HG02623 (cell line): ENCODE data around the gene CBFA2T2.
"Not testable (repeated sequence)": the region's sequence is repeated elsewhere in the genome, so short reads cannot be mapped to it uniquely, and the experiment has no call there.

Source experiments
- ATAC-seq: cut with Tn5 transposase; IDR thresholded peaks from one replicate; pipeline ENCODE4 v1.9.1; 2021; ENCODE audit warnings: moderate library complexity; ENCODE audit not compliant: unreplicated experiment

Gene CBFA2T2

GRCh38 chr20:33501000-33501399 is 11.1 kb downstream of the CBFA2T2 start:
- ATAC-seq: no peak

DNA sequence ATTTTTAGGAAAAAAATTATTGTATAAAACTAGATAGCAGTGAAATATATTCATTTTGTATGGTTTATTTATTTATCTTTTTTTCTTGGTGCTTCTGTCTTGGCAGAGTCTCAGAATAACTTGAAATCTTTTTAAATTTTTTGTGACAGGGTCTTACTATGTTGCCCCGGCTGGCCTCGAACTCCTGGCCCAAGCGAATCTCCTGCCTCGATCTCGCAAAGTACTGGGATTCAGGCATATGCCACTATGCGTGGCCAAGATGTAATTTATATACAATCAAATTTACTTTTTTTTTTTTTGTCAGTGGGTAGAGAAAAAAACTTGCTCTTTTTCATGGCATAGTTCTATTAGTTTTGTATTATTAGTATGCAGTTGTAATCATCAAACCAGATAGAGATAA is 13.7 kb downstream of the CBFA2T2 start:
- no peak for ATAC-seq

DNA sequence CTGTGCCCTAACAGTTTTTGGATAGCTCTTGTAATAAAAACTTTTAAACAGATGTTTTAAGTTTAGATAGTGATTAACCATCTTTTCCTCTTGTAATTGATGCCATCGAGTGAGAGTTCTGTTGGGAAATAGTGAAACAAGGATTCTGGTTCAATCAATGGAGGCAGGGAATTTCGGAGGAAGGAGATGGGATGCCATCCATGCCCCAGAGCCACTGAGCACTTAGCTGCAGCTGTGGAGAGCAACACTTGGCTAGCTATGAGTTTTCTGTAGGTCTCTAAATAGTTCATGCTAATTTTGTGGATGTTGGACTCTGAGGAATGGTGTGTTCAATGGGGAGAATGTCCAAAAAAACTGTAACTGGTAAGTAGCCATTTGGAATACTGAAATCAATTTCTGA is 16.7 kb downstream of the CBFA2T2 start:
- ATAC-seq: no peak

DNA sequence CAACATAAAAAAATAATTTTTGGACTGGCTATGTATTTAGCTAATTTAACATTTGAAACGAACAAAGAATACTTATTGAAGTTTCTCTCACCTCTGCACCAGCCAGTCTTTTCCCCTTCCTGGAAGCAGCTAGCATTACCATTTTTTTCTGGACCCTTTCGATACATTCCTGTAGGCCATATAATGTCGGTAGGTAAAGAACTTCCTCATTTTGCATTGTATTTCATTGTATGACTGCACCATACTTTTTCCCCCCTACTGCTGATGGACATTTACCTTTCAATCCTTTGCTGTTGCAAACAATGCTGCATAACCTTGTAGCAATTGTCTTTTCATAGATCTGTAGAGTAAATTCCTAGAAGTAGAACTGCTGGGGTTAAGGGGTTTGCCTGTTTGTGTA is 17.6 kb downstream of the CBFA2T2 start:
- ATAC-seq: no peak

DNA sequence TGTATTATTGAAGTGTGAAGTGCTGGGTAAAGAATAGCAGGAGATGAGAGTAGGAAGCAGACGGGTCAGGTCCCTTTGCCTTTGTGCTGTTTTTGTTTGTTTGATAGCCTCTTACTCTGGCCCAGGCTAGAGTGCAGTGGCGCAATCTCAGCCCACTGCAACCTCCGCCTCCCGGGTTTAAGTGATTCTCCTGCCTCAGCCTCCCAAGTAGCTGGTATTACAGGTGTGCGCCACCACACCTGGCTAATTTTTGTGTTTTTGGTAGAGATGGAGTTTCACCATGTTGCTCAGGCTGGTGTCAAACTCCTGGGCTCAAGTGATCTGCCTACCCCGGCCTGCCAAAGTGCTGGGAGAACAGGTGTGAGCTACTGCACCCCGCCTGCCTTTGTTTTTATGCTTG is 18.1 kb downstream of the CBFA2T2 start:
- not testable (repeated sequence) for ATAC-seq

DNA sequence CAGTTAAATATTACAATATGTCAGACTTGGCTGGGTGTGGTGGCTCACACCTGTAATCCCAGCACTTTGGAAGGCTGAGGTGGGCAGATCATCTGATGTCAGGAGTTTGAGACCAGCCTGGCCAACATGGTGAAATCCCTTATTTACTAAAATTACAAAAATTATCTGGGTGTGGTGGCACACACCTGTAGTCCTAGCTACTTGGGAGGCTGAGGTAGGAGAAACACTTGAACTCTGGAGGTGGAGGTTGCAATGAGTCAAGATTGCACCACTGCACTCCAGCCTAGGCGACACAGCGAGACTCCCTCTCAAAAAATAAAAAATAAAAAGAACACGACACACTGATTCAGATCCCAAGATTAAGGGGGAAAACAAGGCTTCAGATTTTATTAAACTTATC is 19.2 kb downstream of the CBFA2T2 start:
- not testable (repeated sequence) for ATAC-seq

GRCh38 chr20:33511876-33512275 is 22.0 kb downstream of the CBFA2T2 start:
- ATAC-seq: not testable (repeated sequence)

- ATAC-seq: no peak
Observed at GRCh38 chr20:33515569-33516216, 25.8 kb downstream of the CBFA2T2 start.

DNA sequence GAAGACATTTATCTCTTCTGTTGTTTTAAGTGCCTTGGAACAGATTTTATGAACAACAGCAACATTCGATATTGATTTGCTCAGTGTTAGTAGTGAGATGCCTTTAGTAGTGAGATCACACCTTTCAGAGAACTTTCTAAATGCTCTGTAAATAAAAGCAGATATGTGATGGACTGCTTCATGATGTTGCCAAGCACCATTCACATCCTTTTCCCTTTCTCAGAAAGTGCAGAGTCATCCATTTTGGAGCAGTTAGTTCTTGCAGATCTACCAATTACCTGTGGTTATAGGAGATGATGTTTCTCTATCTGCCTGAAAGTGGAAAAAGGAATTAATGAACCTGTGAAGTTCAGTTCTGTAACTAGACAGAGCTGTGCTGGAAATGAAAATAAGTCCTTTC is 27.0 kb downstream of the CBFA2T2 start:
- ATAC-seq: no peak

DNA sequence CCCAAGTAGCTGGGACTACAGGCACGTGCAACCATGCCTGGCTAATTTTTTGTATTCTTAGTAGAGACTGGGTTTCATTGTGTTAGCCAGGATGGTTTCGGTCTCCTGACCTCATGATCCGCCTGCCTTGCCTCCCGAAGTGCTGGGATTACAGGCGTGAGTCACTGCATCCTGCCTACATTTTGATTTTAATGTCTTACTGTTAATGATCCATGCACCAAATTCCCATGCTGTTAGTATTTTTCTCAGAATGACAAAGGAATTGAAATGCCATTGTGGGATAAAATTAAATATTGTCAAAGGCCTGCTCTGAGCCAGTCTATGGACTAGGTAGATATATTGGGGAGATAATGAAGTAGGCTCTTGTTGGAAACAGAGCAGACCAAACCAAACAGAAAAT is 28.2 kb downstream of the CBFA2T2 start:
- no peak for ATAC-seq

DNA sequence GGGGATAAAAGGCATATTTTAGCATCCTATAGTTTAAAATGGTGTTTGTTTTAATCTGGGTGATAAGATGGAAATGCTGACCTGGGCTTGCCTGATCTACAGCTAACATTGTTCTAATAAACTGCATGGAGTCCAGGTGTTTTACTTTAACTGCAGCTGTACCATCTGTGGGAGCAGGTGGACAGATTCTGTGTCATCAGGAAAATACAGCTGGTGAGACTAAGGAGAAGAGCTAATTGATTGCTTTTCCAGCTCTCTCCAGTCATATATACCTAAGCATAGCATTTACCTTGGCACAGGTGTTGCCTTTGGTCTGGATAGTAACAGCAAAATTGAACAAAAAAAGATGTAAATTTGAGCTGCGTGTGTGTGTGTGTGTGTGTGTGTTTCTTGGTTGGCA is 31.6 kb downstream of the CBFA2T2 start:
- no peak for ATAC-seq

GRCh38 chr20:33522256-33522820 is 32.4 kb downstream of the CBFA2T2 start:
- ATAC-seq: no peak

GRCh38 chr20:33524261-33524660 is 34.4 kb downstream of the CBFA2T2 start:
- no peak for ATAC-seq

DNA sequence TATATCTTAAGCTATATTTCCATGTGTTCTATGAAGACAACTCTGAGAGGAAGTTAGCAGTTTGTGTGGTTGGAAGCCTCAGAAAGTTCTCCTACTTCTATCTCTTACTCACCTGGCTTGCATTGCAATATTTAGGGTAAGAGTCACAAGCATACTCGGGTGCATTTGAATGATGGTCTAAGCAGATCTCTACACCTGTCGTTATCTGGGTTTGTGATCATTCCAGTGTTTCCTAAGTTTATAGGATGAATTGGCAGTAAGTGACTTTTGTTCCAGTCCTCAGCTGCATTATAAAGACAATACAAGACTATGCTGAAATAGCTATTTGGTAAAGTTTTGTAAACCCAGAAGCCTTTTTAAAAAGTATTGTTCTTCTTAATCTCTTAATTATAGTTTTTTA is 36.9 kb downstream of the CBFA2T2 start:
- ATAC-seq: no peak

- ATAC-seq: no peak
Observed at GRCh38 chr20:33531047-33531877, 41.4 kb downstream of the CBFA2T2 start.

- no peak for ATAC-seq
Observed at GRCh38 chr20:33531885-33532284, 42.0 kb downstream of the CBFA2T2 start.

- no peak for ATAC-seq
Observed at GRCh38 chr20:33532753-33533459, 43.0 kb downstream of the CBFA2T2 start.

DNA sequence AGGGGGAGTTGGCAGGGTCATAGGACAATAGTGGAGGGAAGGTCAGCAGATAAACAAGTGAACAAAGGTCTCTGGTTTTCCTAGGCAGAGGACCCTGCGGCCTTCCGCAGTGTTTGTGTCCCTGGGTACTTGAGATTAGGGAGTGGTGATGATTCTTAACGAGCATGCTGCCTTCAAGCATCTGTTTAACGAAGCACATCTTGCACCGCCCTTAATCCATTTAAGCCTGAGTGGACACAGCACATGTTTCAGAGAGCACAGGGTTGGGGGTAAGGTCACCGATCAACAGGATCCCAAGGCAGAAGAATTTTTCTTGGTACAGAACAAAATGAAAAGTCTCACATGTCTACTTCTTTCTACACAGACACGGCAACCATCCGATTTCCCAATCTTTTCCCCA is 45.8 kb downstream of the CBFA2T2 start:
- not testable (repeated sequence) for ATAC-seq

DNA sequence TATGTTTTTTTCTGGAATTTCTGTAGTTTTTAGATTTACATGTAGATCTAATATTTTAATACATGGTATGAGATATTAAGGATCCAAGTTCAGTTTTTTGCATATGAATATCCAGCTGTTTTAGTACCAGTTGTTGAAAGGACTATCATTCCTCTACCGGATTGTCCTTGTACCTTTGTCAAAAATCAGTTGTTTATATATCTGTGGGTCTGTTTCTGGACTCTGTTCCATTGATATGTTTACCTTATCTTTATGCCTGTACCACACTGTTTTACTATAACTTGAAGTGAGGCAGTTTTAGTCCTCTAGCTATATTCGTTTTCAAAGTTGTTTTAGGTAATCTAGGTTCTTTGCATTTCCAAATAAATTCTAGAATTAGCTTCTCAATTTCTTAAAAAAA is 47.7 kb downstream of the CBFA2T2 start:
- ATAC-seq: no peak

- no peak for ATAC-seq
Observed at GRCh38 chr20:33539129-33539528, 49.2 kb downstream of the CBFA2T2 start.

GRCh38 chr20:33540427-33540826 is 50.5 kb downstream of the CBFA2T2 start:
- ATAC-seq: no peak

- ATAC-seq: no peak
Observed at GRCh38 chr20:33541074-33541473, 51.2 kb downstream of the CBFA2T2 start.
